AG04450 (cell line): Measurements from ENCODE around the gene ARSB. TPM values are rescaled to one million over a fixed set of nuclear protein-coding genes. Genes with fewer than 3 reads are reported as not detected.

Experiments used
- CTCF ChIA-PET: fragments of 300-600, 350-600 bp; formaldehyde crosslinking; extraction: SDS; loops from one replicate; lab custom pipeline; 2022; ENCODE audit warnings: antibody characterized with exemption, inconsistent platforms; lab: Charles Lee
- POLR2A ChIA-PET: fragments of 350-600 bp; formaldehyde crosslinking; extraction: SDS; loops from one replicate; lab custom pipeline; 2021; ENCODE audit warnings: antibody characterized with exemption, inconsistent platforms; lab: Yijun Ruan, JAX
- DNase-seq: peaks from one replicate; pipeline ENCODE4 v3.0.0-alpha.2; 2011; ENCODE audit warnings: low read depth, low spot score
- H3K27ac ChIP-seq: one replicate; pipeline ENCODE4 v1.5.1; 2012; ENCODE audit warnings: low read depth, low read length, control low read depth
- H3K27me3 ChIP-seq: one replicate; pipeline ENCODE4 v1.6.0; 2012; ENCODE audit warnings: low read length; ENCODE audit not compliant: control insufficient read depth, insufficient read depth
- H3K4me3 ChIP-seq: 2 replicates; pipeline ENCODE4 v1.5.1; 2011; ENCODE audit warnings: mild to moderate bottlenecking, low read depth, low read length, control low read depth
- H3K9me3 ChIP-seq: 2 replicates; pipeline ENCODE4 v1.5.1; 2012; ENCODE audit warnings: low read length; ENCODE audit not compliant: control insufficient read depth, insufficient read depth
- CTCF ChIP-seq: IDR thresholded peaks from 2 replicates; pipeline ENCODE4 v1.5.1; 2011; ENCODE audit warnings: low read depth, low read length, control low read depth, inconsistent platforms
- polyA plus RNA-seq: library from polyadenylated mRNA; depleted of rRNA; stranded (reverse); fragments of >200 nt; gene quantifications from 2 replicates; pipeline ENCODE4 v1.2.3, GENCODE V29; 2011

Gene ARSB
- polyA plus RNA-seq, 1 experiment, result 21.0 TPM

- H3K9me3 ChIP-seq, result no peaks in the 10 kb centered on the region
- H3K27me3 ChIP-seq, result peaks cover 16% of the 10 kb centered on the region
- POLR2A ChIA-PET, result interaction anchor here (0.5 to 3.4 kb wide), 8 partner anchors 10 to 252 kb away, joined by 3 to 25 read pairs (median 8); partner anchors contain the start of gene LHFPL2
- no peak overlapping the region for H3K4me3 ChIP-seq
- CTCF ChIA-PET, result no interaction called here
- peak; percentile 61 for DNase-seq
- H3K27ac ChIP-seq, result peak overlapping the region; percentile 59
- TF ChIP-seq CTCF, result no peak
Observed at GRCh38 chr5:78757269-78758053, 227.6 kb downstream of the ARSB start.

GRCh38 chr5:78756858-78757257 lies 228.3 kb downstream of the ARSB start:
- H3K4me3 ChIP-seq, result no peak overlapping the region
- ChIA-PET CTCF (interaction anchor here (1.2 kb wide), 1 partner anchor 143 kb away, joined by 3 read pairs; no protein-coding TSS in a partner anchor), POLR2A (interaction anchor here (0.5 to 3.4 kb wide), 5 partner anchors 9 to 151 kb away, joined by 3 to 25 read pairs (median 6); no protein-coding TSS in a partner anchor)
- no peaks in the 10 kb centered on the region for H3K9me3 ChIP-seq
- H3K27ac ChIP-seq, result no peak overlapping the region
- no peak for TF ChIP-seq CTCF
- DNase-seq, result no peak
- peaks cover 11% of the 10 kb centered on the region for H3K27me3 ChIP-seq

GRCh38 chr5:78755822-78756429 lies 229.2 kb downstream of the ARSB start:
- Histone ChIP-seq H3K4me3 (no peak overlapping the region), H3K27ac (no peak overlapping the region), H3K9me3 (no peaks in the 10 kb centered on the region), H3K27me3 (peaks cover 8% of the 10 kb centered on the region)
- ChIA-PET CTCF (interaction anchor here (1.2 kb wide), 1 partner anchor 144 kb away, joined by 3 read pairs; no protein-coding TSS in a partner anchor), POLR2A (interaction anchor here (0.6 to 3.4 kb wide), 2 partner anchors 8 to 107 kb away, joined by 5 to 25 read pairs; partner anchors contain the start of gene LHFPL2)
- no peak for TF ChIP-seq CTCF
- DNase-seq, result no peak

GRCh38 chr5:78754655-78755054 lies 230.5 kb downstream of the ARSB start:
- Histone ChIP-seq H3K27me3 (no peaks in the 10 kb centered on the region), H3K4me3 (no peak overlapping the region), H3K9me3 (no peaks in the 10 kb centered on the region), H3K27ac (no peak overlapping the region)
- CTCF ChIA-PET, result interaction anchor here (1.0 kb wide), 1 partner anchor 23 kb away, joined by 4 read pairs; no protein-coding TSS in a partner anchor
- POLR2A ChIA-PET, result no interaction called here
- TF ChIP-seq CTCF, result no peak
- no peak for DNase-seq
